Measurements from ENCODE around the gene MORF4L2.

The MORF4L2 gene, protein sequence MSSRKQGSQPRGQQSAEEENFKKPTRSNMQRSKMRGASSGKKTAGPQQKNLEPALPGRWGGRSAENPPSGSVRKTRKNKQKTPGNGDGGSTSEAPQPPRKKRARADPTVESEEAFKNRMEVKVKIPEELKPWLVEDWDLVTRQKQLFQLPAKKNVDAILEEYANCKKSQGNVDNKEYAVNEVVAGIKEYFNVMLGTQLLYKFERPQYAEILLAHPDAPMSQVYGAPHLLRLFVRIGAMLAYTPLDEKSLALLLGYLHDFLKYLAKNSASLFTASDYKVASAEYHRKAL

GRCh38 chrX:103686199-103687072 lies at the start of gene MORF4L2:
Gene MORF4L2 (minus strand): TSS chrX:103686699. CDS start chrX:103677027, 9,672 bp downstream.
- peak; percentile 61 to 80 (median 75) for DNase-seq (ENCODE audit: low read depth in 3 of 3)

- no peak for DNase-seq (ENCODE audit: low read depth in 3 of 3)
These were observed 47.7 kb upstream of the MORF4L2 start for GRCh38 chrX:103734125-103734760.

GRCh38 chrX:103733017-103733416 lies 46.5 kb upstream of the MORF4L2 start:
- no peak for DNase-seq (ENCODE audit: low read depth in 3 of 3)

- DNase-seq (ENCODE audit: low read depth in 3 of 3) = no peak
These were observed 44.4 kb upstream of the MORF4L2 start for GRCh38 chrX:103730796-103731493.

DNA sequence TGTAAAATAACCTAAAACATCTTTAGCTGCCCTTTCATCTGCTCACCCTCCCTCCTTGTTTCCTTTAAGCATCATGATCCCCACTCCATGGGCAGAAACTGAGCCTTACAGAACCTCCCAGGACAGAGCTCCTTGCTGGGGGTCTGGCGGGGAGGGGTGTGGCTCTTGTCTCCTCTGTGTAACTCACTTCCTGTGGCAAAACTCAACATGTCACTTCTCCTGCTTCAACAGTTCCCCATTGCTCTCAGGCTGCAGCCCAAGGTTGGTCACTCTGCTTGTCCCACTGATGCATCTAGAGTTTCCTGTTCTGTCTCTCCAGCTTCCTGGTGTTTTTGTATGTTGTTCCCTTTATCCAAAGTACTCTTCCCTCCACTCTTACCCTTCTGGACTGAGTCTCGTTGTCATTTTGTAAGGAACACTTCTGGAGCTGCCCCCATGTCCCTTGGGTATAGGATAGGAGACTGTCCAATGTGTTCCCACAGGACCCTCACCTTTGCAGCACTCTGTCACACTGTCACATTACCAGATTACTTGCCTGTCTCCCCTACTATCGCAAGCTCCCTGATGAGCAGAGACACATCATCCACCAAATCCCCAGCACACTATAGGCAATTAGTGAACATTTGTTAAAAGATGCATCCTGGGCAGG lies 43.8 kb upstream of the MORF4L2 start:
- no peak for DNase-seq (ENCODE audit: low read depth in 3 of 3)

GRCh38 chrX:103729015-103729414 lies 42.5 kb upstream of the MORF4L2 start:
- DNase-seq (ENCODE audit: low read depth in 3 of 3) = no peak

GRCh38 chrX:103727115-103727514 lies 40.6 kb upstream of the MORF4L2 start:
- no peak for DNase-seq (ENCODE audit: low read depth in 3 of 3)

DNA sequence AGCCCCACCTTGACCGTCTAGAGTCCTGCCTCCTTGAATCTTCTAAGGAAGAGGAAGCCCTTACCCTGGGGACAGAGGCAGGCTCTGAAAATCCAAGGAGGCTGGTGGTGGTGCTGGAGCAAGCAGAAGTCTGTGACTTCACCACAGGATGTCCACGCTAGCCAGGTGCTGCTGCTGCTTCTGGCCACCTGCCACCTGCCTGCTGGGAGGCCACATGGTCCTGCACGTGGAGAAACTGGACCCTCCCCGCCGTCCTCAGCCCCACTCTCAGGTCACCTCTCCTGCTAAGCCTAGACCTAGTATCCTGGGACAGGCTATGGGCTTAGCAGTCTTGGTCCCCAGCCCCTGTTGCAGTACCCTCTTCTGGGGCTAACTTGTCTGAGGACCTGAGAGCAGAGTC lies 40.0 kb upstream of the MORF4L2 start:
- no peak for DNase-seq (ENCODE audit: low read depth in 3 of 3)

DNA sequence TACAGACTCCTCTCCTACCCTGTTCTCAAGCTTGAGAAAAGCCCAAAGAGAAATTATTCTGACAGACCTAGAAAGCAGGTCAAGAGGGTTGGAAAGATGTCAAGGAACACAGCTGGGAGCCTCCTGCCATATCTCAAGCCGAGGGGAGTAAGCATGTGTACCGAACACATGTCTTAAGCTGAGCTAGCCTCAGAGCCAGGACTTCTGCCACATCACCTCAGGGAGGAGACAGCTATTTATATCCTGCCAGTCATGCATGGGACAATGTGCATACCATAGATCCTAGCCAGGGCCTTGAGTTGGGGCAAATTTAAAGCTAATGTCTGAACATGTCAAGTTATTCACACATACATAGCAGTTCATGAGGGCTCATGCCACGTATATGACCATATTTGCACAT lies 36.0 kb upstream of the MORF4L2 start:
- DNase-seq (ENCODE audit: low read depth in 3 of 3) = no peak

DNA sequence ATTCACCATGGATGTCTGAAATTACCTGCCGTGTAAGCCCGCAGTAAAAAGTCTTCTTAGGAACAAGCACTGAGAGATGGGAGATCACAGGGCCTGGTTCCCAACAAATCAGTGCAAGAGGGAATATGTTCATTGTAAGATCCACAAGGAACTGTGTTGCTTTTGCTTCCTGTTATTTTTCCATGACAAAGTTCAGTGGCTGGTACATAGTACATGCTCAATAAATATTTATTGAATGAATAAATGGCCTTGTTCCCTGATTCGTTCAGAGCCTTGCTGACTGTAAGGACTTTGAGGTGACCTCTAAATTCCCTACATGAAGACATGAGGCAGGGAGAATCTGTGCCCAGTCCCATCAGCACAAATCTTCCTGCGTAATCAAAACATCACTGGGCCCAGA lies 31.6 kb upstream of the MORF4L2 start:
- DNase-seq (ENCODE audit: low read depth in 3 of 3) = no peak

DNA sequence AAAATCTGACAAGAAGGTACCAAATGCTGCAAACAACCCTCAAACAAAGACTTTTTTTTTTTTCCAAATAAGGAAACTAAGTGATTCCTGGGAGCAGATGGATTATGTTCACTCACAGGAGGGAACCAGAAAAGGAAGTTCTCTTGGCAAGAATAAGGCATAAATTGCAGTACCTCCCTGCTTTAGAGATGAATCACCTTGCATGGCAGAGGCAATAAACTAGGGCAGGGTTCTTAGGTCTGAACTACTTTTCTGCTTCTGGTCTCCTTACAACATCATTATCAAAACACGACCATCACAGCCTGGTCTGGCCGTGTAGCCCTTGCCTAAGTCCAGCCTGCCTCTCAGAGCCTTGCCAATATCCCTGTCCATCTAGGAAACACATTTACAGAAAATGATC lies 30.5 kb upstream of the MORF4L2 start:
- DNase-seq (ENCODE audit: low read depth in 3 of 3) = no peak

DNA sequence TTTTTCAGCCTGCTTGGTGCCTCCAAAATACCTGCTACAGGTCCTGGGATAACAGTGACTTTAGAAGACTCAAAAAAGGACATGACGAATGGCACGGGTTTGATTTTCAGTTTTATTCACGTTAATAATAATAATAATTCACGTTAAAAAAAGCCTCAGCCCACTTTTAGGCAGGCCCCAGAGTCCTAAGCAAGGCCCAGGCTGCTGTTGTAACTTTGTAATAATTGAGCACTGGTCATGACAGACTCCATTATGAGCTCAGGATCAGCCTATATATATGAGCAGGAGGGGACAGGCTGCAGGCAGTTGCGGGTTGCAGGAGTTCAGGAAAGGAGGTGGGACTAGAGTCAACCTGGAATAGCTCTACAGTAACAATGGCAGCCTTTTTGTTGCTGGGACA lies 24.1 kb upstream of the MORF4L2 start, which contains the start of gene TMEM31:
Gene TMEM31, plus strand, starts transcription at position 301 of the 400 bp plus-strand sequence. CDS start 1,350 bp downstream, outside the sequence.
- no peak for DNase-seq (ENCODE audit: low read depth in 3 of 3)

GRCh38 chrX:103704863-103705262 lies 18.4 kb upstream of the MORF4L2 start:
- DNase-seq (ENCODE audit: low read depth in 3 of 3) = no peak

GRCh38 chrX:103699243-103699642 lies 12.7 kb upstream of the MORF4L2 start:
- DNase-seq (ENCODE audit: low read depth in 3 of 3) = no peak

DNA sequence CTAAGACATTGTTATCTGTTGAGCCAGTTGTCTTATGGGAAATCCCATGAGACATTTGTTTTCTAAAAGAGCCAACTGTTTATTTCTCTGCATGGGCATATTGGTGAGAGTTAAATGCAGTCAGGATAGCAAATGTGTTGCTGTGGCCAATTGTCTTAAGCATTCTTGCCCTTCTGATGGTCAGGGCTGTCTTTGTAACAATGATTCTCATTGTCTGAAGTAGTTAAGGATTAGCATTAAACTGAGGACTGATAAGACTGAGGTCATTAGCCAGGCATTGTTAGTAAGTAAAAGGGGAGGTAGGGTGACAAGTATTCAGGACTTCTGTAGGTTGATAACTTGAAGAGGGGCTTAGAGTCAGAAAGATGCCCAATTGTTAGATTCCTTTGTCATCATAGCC lies 11.2 kb upstream of the MORF4L2 start:
- no peak for DNase-seq (ENCODE audit: low read depth in 3 of 3)

DNA sequence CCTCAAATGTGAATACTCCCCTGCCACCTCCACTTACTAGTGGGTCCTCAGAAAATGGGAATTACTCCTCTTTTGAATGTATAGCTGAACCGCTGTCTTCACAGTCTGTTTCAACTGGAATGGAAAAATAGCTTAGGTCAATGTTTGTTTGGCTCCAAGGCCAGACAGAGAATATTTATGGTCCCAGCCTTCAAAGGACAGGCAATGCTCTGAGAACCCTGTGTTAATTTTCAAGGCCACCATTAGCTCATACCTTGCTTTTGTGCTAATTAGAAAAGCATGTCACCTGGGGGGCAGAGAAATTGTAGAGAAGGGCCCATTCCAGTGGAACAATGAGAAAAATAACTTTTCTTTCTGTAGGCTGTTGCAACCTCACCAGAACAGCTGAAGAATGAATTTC lies 4.6 kb upstream of the MORF4L2 start:
- DNase-seq (ENCODE audit: low read depth in 3 of 3) = no peak

DNA sequence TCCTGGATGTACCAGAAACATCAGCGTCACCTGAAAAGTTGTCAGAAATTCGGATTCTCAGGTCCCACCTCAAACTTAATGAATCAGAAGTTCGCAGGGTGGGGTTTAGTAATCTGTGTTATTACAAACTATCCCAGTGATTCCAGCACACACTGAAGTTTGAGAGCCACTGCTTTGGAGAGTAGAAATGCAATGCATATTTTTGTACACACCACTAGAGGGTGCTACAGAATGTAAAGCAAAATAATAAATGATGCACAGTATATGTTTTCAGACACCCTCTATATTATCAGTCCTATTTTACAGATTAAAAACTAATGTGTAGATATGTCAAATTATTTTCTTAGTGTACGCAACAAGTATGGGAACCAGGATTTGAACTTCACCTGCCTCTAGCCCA lies 2.4 kb upstream of the MORF4L2 start:
- DNase-seq (ENCODE audit: low read depth in 3 of 3) = no peak

DNA sequence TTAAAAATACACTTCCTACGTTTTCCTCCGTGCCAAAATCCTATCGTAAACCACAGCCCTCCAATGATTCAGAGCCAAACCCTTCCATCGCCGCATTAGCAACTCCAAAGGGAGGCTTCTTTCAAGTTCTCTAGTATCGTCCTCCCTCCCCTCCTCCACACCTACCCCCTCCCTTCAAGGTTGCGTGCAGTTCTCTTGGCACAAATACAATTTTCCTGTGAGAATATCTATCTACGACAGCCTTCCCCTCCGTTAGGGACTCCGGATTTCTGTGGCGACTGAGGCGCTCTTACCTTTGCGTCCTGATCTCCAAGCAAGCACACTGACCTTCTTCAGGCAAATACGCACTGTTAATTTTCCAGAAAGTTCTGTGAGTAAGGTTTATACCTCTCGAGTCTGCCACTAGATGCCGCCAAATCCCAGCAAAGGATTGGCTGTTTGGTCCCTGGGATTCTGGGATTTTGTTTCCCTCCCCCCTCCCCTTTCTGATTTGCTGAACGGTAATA lies 1.2 kb upstream of the MORF4L2 start:
- peak; percentile 14 to 23 (median 22) for DNase-seq (ENCODE audit: low read depth in 3 of 3)

GRCh38 chrX:103687073-103687695 lies 685 bp upstream of the MORF4L2 start:
- peak; percentile 70 to 79 (median 73) for DNase-seq (ENCODE audit: low read depth in 3 of 3)

GRCh38 chrX:103685396-103685795 lies 1.1 kb downstream of the MORF4L2 start:
- DNase-seq (ENCODE audit: low read depth in 3 of 3) = peak in 1 of 3 experiments; percentile 5

DNA sequence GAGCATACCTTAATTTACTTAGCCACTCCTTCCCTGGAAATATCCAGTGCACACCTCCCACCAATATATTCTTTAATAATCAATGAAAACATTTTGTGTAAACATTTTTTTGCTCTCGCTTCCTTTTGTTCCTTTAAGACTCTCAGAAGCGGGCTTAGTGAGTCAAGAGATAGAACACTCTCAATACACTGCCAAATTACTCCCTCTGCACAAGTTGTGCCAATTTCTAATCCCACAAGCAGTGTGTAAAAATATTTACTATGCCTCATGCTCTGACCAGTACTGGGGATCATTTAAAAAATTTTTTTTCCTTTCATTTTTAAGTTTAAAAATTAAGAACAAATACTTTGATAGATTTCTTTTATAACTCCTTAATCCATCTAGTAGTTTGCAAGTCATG lies 5.1 kb downstream of the MORF4L2 start:
- DNase-seq (ENCODE audit: low read depth in 3 of 3) = no peak

Measured in stimulated activated CD4-positive, alpha-beta T cell treated with anti-CD3 and anti-CD28 coated beads, TNF-alpha, amount 100 ng/mL, for 24 hours (primary cell).